ENCODE measurements around the gene GHDC.

- TF ChIP-seq CTCF (IDR thresholded peaks at IDR 0.05), result no peak
- TF ChIP-seq POLR2AphosphoS5 (IDR thresholded peaks at IDR 0.05), result no peak
- no peak for TF ChIP-seq POLR2A (IDR thresholded peaks at IDR 0.05)
Measured at GRCh38 chr17:42225646-42226045, 31.4 kb upstream of the GHDC start.

Data from transverse colon (tissue), 4 donors.